ENCODE data around the gene BTBD16.
A peak's percentile ranks its signal among the peaks of the same experiment; 100 is the strongest.

The BTBD16 gene

DNA sequence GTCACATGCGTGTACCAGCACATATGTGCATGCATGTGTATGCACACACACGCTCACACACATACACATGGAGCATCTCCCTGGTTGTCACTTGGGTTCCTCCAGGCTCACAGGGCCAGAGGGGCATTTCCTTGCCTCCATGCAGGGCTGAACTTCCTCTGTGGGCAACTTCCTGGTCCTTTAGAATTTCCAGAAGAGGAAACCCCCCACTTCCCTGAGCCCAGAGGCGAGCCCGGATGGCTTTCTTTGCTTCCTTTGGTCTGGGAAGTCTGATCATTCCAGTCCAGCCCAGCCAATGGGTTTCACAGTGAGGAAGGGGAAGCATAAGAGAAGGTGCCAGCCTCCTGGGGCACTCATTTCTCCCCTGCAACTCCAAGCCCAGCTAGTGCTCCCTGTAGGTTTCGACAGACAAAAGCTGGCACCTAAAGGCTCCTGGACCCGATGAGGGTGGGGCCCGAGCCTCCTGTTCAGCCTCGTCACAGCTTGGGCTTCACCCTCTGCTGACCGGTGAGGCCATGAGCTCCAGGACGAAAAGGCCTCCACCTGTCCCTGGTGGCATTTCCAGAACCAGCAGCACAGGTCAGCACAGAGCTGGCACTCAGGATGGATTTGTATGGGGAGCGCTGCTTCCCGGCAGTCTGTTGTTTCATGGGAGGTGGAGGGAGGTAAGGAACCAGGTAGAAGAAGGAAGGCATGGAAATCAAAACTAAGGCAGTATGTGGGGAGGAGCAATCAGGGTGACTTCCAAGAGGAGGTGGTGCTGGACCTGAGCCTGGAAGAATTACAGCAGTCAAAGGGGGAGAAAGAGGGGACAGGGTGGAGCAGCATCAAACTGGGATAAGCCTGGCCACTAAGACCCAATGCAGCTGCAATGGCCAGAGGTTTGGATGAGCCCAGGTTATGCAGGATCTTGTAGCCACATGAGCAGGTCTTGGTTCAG is 23.7 kb downstream of the BTBD16 start:
- DNase-seq (ENCODE audit: low spot score): no peak

DNA sequence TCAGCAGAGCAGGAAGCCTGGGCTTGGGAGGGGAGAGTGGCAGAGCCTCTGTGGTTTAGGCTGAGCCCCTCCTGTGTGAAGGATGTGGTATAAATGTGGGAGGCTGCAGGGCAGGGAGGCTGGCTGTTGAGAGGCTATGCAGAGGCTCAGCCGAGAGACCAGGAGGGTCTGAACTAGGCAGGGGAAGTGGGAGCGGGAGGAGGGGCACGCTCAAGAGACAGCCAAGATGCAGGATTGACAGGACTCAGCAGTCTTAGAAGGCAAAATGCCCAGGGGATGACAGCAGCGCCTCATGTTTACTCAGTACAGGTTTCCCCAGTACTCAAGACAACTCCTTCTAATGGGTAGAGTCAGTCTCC is 24.3 kb downstream of the BTBD16 start:
- DNase-seq (ENCODE audit: low spot score): no peak

DNA sequence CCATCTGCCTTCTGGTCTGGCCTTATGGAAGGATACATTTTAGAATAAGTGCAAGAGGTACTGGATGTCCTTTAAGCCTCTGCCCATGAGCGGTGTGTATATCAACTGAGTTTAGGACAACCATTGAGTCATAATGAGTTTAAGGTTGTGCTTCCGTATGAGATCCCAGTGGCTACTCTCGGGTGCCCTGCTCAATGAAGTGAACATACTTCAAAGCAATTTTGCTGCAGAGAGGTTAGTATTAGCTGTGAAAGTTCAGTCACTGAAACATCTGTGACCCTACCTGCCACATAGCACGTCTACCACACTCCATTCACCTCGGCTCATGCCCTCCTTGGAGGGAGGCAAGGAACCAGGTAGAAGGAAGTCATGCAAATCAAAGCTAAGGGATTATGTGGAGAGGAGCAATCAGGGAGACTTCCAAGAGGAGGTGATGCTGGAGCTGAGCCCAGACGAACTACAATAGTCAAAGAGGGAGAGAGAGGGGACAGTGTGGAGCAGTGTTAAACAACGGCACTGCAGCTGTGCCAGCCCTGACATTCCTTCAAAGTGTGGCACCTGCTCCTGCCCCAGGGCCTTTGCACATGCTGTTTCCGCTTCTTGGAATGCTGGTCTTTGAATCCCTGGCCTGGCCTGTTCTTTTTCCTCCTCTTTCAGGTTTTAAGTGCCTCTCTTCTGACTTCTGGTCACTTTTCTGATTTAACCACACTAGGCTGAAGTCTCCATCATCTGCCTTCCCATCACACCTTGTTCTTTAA is 25.4 kb downstream of the BTBD16 start:
- no peak for DNase-seq (ENCODE audit: low spot score)

DNA sequence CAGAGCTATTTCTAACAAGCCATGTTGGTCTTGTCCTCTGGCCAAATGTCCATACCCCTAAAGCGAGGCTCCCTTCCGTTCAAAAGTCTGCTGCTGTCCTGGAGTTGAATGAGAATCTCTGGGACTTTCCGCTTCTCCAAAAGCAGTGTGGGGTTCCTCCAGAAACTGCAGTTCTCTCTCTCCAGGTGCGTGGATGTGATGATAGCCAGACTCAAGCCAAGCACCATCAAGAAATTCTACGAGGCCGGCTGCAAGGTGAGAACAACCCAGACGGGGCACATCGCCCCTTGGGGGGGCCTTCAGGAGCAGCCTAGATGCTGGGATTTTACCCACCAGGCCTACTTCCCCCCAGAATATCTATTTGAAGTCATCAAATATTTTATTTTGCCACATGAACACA is 26.5 kb downstream of the BTBD16 start:
- DNase-seq (ENCODE audit: low spot score): no peak

DNA sequence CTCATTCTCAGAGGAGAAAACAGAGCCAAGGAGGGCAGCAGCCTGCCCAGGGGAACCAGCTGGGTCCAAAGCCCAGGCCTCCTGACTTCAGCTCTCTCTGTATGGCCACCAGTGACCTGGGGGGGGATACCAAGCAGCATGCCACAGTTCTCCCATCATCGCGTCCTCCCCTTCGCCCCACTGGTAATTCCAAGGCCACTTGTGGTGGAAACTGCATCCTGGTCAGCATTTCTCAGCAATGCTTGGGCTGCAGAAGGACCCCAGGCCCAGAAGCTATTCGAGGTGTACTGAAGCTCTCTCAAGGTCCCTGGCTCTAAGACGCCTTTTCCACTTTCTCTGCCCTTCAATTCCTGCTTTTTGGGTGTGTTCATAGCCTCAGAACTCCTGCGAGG is 27.1 kb downstream of the BTBD16 start:
- no peak for DNase-seq (ENCODE audit: low spot score)

DNA sequence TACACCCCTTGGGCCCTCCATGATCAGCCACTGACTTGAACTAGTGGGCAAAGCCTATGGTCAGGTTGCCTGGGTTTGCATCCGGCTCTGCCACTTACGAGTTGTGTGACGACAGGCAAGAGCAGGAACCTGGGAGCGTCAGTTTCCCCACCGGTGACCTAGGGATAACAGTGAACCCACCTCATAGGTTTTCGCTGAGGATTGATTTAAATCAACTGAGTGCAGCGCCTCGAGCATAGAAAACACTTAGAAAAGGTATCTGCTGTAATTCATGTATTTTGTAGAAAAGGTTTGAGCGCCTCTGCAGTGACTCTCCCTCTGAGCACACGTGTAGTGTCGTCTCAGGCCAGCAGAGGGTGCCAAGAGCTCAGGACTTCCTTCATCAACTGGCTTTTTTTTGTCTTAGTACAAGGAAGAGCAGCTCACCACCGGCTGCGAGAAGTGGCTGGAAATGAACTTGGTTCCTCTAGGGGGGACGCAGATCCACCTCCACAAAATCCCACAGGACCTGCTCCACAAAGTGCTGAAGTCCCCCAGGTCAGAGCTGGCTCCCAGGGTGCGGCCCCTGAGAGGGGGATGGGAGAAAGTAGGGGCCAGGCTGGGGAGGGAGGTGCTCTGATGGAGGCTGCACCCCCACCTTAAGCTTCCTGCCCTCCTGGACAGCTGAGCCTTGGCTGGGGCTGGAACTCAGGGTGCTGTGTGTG is 27.7 kb downstream of the BTBD16 start:
- peak; percentile 50 for DNase-seq (ENCODE audit: low spot score)

DNA sequence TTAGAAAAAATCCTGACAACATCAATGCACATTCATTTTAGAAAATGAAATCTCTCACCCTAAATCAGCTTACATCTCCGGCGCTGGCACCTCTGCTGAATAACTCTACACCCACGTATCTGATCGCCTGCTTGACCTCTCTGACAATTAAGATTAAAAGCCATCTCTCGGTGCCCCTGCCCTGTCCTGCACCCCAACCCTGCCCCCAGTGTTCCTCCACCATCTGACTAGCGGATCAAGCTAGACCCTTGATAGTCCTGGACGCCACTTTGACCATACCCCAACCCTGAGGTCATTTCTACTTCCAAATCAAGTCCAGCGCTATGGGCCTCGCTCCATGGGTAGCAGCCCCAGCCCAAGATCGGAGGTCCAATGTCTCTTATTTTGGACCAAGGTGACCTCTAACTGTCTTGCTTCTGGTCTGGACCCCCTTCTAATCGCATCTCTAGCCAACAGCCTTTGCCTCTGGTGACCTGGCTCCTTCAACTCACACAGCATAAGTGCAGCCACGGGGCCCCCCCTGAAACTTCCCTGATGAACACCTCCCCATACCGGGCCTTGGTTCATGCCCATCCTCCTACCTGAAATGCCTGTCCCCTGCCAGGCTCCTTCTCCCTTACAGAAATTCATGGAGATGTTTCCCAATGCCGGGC is 28.5 kb downstream of the BTBD16 start:
- DNase-seq (ENCODE audit: low spot score): no peak

DNA sequence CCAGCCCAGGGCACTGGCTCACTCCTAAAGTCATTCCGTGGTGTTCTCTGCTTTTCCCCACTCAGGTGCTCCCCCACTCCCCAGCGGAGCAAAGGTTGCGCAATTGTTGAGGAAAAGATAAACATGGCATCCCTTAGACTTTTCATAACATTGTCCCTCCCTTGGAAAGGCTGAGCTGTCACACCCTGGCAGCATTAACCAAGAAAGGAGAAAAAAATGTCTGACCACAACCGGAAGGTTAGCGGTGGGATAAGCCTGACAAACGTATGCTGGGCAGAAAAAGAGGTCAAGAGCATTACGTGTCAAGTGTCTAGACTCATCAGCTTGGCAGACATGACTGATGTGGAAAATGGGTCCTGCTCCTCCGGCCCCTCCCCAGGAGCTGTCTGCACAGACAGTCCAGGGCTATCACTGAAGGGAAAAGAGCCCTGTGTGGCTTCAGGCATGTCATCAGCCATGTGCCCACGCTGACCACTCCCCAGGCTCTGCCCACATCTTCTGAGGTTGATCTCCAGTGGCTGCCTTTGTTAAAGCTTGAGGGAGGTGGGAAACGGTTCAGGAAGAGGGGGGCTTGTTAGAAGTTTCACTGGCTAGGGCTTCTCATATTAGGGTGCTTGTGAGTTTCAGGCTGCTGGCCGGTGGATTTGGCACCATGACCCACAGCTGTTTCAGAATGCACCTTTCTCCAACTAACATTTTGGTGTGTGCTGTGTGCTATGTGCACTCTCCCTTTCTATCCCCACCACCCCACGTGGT is 30.1 kb downstream of the BTBD16 start:
- no peak for DNase-seq (ENCODE audit: low spot score)

DNA sequence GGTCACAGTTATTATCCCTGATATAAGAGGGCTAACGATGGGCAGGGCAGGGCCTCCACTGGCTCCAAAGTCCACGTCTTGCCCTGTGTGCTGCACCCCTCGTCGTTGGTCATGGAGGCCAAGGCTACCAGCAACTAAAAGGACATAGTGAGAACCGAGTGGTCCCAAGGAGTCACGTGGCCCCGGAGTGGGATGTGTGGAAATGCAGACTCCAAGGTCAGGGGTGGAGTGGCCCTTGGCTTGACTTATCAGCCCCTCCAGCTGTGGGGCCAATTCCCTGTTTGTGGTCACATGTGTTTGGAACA is 30.7 kb downstream of the BTBD16 start:
- no peak for DNase-seq (ENCODE audit: low spot score)

DNA sequence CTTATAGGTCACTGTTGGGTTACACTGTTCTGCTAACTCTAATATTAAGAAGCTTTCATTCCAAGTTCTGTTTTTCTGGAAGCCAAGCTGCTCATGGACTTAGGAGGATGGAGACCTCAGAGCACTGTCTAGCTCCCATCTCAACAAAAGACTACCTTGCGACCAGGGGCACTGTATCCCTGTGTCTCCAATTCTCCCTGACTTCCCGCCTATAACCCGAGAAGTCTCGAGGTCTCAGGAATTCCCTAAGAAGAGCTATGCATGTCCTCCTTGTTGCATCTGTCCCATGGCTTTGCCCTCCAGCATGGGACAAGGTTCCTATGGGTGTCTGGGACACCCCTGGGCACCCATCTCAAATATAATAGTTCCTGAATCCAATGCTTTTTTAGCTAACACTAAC is 31.2 kb downstream of the BTBD16 start:
- no peak for DNase-seq (ENCODE audit: low spot score)

DNA sequence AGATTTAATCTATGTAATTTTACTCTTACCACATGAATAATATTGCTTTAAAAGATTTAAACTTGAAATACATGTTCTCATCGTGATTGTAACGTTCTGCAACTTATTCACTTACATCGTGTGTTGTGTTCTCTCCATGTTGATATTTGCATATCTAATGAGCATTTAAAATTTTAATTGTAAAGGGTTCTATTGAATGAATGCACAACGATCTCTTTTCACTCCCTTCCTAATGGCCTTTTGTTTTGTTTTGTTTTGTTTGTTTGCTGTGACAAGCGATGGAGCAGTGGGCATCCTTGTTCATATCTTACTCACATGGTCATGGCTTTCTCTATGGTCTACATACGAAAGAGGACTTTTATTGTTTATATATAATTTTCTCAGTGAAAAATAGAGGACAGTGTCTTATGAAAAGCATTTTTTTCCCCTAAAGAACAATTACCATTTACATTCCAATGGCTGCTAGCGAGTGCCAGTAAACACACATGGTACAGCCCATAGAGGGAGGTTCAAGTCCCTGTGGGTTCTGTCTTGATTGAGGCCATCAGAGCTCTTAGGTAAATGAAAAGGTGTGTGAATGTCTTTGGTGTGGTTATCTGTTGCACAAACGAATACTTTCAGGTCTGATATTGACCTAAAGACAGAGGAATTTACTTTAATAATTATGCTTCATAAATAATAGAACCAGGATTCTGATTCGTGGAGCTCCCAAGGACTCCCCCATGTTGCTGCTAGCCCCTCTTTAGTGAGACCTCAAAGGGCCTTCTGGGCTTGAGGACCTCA is 32.4 kb downstream of the BTBD16 start:
- no peak for DNase-seq (ENCODE audit: low spot score)

DNA sequence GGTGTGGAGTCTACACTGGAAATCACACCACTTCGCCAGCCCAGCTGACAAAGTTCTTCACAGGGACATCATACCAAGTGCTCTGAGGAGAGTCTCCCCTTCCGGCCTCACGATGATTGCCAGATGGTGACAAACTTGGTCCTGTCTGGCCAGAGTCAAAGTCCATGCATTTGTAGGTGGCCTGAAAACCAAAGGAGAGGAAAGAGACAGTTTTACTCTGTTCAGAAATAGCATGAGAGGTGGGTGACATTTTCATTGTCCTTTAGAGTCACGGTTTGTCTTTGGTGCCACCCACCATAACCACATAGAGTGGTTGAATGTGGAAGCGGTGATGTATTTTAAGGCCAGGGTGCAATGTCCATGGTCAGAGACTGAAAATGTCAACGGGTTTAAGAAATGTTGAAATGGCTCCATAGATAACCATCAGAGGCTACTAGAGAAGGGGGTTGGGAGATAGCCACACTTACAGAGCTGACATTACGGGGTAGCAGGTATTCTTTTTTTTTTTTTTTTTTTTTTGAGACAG is 33.0 kb downstream of the BTBD16 start:
- no peak for DNase-seq (ENCODE audit: low spot score)

DNA sequence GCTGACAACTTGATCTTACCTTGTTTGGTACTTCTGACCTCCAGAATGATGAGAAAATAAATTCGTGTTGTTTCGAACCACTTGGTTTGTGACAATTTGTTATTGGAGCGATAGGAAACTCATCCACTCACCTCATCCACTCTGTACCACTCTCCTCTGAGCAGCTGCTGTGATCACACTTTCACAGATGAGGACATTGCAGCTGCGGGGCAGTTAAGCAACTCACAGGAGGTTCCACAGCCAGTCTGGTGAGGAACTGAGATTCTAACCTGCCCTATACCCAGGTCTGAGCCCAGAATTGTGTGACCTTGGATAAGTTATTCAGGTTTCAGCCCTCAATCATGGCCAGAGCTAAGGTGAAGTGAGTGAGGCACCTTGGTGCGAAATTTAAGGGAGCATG is 35.2 kb downstream of the BTBD16 start:
- no peak for DNase-seq (ENCODE audit: low spot score)

DNA sequence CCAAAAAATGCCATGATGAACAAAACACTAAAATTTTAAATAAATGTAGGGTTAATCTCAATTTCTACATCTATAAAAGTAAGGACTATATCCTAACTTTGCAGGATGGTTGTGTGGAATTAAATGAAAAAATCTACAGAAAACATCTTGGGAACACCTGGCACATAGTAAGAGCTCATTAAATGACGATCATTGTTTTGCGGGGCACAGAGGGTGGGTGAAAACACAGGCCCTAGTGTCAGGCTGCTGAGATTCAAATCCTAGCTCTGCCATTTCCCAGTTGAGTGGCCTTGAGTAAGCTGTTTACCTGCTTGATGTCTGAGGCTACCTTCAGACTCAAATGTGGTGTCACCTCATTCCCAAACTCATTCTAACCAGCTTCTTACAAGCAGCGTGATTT is 35.6 kb downstream of the BTBD16 start:
- no peak for DNase-seq (ENCODE audit: low spot score)

DNA sequence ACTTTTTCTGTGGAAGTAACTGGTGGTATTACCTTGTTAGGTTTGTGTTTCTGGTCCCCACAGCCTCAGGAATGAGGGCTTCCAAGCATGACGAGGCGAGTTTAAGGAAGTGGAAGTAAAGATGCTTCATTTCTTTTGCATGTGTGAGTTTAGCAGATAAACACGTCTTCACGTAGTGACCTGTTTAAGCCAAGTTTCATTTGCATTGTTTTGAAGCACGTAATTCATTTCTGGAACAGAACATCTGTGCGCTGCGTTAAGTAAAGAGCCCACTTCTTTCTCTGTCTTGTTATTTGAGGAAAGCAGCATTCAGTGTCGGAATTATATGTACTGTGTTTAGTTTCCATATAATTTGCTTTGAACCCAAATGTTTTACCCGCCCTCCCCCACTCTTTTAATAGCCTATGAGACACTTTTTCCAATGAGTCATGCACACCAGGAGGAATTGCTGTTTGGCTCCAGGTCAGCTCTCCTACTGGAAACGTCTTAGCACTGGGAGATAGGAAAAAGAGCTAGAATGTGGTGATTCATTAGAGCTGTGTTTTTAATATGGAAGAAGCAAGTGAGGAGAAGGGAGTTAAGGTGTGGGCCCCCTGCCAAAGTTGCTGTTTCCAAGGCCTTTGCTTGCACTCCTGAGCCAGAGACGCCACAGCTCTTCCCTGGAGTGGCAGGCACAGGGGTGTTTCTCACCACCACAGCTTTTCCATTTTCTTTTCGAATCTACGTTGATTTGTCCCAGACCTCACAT is 36.7 kb downstream of the BTBD16 start:
- DNase-seq (ENCODE audit: low spot score): no peak

DNA sequence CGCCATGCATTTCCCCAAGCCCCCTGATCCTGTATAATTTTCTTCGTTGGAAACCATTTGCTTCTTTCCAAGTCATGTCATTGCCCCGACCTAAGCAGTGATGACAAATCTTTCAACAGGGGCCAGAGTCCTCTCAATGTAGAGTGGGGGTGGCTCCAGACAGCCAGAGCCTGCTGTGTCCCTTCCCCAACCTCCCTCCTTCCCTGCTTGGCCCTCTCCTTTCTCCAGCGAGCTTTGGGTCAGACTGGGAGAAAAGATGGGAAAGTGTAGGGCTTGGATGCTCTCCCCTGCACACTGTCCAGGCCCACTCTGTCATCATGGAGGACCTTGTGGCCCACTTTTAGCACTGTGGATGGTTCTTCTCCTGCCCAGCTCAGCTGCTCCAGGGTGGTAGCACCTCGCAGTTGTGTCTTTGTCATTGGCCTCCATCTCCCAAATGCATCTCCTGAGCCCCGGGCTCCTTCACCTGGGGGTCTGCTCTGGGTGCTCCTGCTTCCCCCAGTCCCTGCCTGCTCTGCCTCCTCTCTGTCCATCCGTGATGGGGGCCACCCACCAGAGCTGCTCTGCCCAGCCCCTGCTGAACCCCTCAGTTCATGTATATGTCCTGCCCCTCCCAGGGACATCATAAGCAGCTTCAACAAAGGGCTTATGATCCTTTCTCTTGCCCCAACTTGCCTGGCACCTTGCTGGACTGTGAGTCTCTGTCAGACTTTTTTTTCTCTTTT is 37.5 kb downstream of the BTBD16 start:
- no peak for DNase-seq (ENCODE audit: low spot score)

DNA sequence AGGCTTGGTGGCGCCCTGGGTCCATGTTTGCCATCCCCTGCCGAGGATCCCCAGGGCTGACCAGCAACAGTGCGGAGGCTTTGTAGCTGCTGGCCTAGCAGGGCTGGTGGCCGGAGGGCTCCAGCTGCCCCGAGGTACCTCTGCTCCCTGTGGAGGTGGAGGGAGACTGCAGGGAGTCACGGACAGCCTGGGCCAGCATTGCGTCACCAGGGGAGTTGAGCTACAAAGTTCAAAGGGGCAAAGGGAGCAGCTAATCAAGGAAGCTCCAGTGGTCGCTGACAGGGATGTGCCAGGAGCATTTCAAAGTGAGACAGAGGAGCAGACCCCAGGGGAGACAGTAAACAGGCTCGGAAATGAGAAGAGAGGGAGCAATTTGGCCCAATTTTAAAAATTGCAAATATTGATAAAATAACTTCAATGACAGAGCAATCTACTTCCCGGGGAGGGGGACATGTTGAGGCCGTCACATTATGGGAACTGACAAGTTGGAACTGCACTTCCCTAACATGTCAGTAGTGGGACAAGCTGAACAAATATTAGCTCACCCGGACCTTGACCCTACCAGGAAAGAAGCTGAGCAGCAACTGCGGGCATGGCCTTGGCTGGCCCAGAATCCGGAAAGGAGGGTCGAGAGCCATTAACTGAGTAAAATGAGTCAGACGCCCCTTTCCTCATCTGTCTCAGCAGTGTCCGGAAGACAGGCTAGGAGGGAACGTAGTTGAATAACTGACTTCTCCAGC is 39.4 kb downstream of the BTBD16 start:
- DNase-seq (ENCODE audit: low spot score): no peak

DNA sequence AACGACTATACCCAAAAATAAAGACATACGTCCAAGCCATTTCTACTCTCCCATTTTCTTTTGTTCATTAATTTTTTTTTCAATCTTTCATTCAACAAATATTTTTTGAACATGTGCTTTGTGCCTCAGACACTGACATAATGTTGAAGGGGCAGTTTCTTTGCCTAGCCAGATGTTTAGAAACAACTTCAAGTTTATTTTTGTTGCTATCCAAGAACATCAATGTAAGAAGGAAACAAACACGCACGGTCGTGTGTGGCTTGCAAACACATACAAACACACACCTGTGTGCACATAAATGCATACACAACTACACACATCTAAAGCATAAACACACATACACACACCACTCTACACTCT is 39.9 kb downstream of the BTBD16 start:
- DNase-seq (ENCODE audit: low spot score): no peak

DNA sequence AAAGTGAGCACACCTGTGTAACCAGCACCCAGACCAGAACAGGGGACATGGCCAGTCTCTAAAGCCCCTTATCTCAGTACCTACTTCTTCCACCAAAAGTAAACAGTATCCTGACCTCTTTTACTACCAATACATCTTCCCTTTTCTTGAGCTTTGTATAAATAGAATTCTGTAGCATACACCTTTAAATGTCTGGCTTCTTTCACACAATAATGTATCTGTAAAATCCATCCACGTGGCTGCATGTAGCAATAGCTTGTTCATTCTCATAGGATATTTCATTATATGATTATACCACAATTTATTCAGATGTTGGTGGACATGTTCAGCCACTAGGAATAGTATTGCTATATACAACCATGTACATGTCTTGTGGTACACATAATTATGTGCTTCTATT is 40.6 kb downstream of the BTBD16 start:
- DNase-seq (ENCODE audit: low spot score): no peak

All from activated CD4-positive, alpha-beta T cell treated with anti-CD3 and anti-CD28 coated beads, Interleukin-2, Interleukin-4, amounts not matched to agents 100 ng/mL and 50 ng/mL, durations not matched to agents 16 hours and 8 hours (primary cell).